SKM-1 treated with dmso at 0.1 percent for 144 hours (cell line): ENCODE measurements around the gene RIOK3.
"Not testable (repeated sequence)": the region's sequence is repeated elsewhere in the genome, so short reads cannot be mapped to it uniquely, and the experiment has no call there.

Source experiments
- DNase-seq: peaks from one replicate; lab custom pipeline; 2025; ENCODE audit not compliant: unreplicated experiment; lab: John Stamatoyannopoulos, UW

RIOK3 gene

DNA sequence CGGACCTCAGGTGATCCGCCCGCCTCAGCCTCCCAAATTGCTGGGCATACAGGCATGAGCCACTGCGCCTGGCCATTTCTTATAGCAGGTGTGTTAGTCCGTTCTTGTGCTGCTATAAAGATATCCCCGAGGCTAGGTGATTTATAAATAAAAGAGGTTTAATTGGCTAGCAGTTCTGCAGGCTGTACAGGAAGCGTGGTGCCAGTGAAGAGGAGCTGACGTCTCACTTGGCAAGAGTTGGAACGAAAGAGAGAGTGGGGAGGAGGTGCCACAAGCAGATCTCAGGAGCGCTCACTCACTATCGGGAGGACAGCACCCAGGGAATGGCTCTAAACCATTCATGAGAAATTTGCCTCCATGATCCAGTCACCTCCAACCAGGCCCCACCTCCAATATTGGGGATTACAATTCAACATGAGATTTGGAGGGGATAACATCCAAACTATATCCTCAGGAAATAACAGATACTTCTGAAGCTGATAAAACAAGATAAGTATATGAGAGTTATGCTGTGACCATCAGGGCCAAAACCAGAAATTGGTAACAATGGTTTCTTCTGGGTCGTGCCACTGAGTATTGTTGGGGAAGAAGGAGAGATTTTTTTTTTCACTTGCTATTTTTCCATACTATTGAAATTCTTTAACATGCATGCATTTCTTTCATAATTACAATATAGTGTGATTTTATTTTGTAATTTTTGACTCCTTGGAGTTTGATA lies 42.8 kb downstream of the RIOK3 start:
- DNase-seq, result no peak

DNA sequence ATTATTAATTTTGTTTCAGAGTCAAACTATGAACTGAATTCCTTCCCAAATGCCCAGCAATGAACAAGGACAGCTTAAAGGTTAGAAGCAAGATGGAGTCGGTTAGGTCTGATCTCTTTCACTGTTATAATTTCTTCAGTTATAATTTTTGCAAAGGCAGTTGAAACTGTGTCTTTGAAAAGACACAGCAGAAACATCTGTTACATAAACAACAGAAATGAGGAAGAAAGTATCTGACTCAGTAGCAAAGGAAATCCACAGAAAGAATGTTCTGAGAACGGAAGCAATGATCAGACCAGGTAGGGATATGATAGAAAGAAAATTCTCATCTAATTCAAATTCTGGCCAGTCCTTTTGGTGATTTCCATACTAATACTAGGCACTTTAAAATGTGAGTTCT lies 45.0 kb downstream of the RIOK3 start:
- DNase-seq, result peak; percentile 20

DNA sequence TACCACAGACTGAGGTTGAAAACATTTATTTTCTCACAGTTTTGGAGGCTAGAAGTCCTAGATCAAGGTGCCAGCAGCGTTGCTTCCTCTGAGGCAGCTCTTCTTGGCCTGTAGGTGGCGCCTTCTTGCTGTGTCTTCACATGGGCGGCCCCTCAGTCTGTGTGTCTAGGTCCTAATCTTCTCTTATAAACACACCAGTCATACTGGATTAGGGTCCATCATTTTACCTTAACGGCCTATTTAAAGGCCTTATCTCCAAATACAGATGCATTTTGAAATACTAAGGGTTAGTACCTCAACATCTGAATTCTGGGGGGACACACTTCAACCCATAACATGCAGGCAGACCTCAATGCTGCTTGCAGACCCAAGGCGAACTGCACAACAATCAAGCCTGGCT lies 45.8 kb downstream of the RIOK3 start:
- DNase-seq, result peak; percentile 74

DNA sequence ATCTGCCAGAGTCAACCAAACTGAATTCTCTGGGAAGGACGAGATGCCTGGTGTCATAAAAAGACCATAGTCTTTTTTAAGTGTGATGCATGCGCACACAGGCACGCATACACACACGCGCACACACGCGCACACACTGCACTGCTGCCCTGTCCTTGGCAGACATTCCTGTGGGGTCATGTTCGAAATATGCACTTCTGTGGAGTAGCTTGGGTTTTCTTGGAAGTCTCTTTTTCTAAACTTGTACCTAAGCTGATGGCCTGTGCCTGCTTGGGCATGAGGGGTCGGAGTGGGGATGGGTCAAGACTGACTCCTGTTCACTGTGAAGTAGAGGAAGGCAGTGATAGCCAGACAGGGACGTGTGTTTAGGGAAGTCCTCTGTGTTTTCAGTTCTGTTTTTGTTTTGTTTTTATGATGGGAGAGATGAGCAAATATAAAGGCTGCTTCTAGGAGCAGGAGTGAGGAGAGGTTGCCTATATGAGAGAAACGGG lies 46.2 kb downstream of the RIOK3 start:
- DNase-seq, result no peak

DNA sequence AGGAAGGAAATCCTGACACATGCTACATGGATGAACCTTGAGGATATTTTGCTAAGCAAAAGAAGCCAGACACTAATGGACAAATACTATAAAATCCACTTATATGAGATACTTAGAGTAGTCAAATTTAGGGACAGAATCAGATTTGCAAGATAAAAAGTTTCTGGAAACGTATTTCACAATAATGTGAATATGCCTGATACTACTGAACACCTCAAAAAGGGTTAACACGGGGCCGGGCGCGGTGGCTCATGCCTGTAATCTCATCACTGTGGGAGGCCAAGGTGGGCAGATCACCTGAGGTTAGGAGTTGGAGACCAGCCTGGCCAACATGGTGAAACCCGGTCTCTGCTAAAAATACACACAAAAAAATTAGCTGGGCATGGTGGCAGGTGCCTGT lies 48.5 kb downstream of the RIOK3 start:
- no peak for DNase-seq

DNA sequence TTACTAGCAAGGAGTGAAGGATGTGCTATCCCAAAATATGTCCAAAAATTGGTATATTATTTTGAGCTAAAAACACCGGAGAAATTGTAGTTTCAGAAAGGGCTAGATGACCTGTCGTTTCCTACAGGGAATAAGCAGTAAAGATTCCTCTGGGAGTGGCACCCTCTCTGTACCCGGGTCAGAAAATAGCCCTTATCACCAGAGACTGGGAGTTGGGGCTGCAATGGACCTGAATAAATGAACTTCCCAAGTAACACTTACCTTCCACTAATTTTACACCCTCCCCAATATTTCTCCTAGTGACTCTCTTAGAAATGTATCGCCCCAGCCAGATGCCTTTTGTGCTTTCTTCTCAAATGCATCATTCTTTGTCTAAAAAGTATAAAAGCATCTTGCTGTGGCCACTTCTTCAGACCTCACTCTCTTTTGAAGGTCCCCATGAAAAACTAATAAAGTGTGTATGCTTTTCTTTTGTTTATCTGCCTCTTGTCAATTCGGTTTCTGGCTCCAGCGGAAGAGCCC lies 49.5 kb downstream of the RIOK3 start:
- no peak for DNase-seq

DNA sequence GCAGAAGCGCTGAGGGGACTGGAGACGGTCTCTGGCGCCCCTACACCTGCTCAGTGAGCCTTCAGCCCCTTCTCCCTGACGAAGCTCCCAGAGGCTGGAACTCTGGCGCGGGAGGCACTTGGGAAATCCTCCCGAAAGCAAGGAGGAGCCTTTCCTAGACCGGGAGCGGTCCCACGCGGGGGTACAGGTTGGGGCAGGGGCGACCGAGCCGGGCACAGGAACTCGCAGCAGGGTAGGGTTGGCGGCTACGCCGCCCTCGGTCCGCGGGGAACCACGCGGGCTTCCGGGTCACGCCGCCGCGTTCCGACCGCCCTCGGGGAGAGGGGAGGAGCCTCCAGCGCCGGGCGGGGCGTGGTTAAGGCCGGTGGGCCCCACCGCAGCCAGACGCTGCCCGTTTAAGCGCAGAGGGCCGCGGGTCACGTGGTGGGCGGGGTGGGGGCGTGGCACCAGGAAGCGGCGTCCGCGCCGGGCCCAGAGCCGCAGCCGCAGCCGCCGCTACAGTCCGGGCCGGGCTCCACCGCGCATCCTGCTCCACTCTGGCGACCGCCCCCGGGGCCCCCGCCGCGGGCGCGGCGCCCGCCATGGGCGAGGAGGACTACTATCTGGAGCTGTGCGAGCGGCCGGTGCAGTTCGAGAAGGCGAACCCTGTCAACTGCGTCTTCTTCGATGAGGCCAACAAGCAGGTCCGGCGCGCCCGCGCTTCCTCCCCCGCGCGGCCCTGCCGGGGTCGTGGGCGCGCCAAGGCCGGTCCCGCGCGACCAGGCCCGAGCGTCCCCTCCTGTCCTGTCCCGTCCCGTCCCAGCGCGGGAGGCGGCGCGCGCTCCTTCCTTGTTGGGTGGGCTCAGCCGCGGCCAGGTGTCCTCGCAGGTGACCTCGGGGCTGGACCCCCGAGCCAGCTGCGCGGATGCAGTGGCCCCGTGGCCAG lies 50.2 kb downstream of the RIOK3 start, which contains the start of gene RMC1:
Gene RMC1, plus strand, starts transcription at position 474 of the 925 bp plus-strand sequence. Its CDS starts 108 bp downstream, at position 582.
- peak; percentile 82 for DNase-seq

DNA sequence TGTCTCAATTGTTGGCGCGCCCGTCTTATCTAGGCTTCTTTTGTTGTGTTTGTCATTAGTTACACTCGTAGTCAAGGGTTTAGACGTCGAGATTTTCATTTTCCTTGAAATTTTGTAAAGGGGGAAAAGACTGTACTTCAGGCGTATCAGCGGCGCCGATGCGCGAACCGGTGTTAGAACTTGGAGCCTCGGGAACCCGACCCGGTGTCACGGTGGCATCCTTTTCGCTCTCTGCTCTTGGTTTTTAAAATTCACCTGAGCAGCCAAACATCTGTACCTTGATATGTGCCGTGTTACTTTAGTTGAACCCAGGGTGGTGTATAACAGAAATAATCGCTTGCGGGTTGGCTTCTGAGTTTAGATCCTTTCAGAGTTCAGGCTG lies 50.9 kb downstream of the RIOK3 start:
- DNase-seq, result no peak

DNA sequence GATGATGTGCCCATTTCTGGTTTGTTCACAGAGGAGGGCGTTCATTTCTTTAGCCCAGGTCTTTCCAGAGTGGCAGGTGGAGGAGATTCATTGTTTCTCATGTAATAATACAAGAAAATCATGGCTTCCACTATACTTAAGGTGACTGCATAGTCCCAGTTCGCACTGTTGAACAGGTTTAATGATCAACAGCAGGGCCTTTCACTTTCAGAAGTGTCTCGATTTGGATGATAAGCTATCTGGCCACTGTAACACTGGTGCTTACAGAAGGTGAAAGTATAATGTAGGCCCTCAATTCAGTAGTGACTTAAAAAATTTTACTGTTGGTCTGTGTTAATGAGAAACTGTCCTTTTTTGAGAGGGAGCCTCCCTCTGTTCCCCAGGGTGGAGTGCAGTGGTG lies 51.6 kb downstream of the RIOK3 start:
- no peak for DNase-seq

DNA sequence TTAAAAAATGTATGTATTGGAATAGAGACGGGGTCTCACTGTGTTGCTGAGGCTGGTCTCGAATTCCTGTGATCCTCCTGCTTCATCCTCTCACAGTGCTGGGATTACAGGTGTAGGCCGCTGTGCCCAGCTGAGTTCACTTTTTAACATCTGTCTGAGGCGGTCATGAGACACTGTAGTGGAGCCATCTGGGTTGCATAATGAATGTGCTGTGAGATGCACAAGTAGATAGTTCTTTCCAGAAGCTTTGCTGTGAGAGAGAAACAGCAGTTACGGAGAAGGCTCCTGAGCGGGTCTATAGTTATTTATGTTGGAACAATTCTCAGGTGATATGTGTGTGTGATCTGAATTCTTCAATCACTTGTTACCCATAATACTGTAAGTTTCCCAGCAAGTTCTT lies 53.3 kb downstream of the RIOK3 start:
- no peak for DNase-seq

DNA sequence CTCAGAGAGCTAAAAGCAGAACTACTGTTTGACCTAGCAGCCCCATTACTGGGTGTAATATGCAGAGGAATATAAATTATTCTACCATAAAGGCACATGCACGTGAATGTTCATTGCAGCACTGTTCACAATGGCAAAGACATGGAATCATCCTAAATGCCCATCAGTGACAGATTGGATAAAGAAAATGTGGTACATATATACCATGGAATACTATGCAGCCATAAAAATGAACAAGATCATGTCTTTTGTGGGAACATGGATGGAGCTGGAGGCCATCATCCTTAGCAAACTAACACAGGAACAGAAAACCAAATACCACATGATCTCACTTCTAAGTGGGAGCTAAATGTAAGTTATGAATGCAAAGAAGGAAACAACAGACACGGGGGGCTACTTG lies 57.8 kb downstream of the RIOK3 start:
- not testable (repeated sequence) for DNase-seq

DNA sequence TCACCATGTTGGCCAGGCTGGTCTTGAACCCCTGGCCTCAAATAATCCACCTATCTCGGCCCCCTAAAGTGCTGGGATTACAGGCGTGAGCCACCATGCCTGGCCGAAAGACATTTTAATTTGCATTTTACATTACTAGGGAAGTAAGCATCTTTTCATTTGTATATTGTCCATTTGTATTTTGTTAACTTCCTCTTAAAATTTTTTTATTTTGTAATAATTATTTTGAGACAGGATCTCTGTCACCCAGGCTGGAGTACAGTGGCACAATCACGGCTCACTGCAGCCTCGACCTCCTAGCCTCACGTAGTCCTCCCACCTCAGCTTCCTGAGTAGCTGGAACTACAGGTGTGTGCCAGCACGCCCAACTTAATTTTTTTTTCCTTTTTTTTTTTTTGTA lies 59.1 kb downstream of the RIOK3 start:
- not testable (repeated sequence) for DNase-seq

DNA sequence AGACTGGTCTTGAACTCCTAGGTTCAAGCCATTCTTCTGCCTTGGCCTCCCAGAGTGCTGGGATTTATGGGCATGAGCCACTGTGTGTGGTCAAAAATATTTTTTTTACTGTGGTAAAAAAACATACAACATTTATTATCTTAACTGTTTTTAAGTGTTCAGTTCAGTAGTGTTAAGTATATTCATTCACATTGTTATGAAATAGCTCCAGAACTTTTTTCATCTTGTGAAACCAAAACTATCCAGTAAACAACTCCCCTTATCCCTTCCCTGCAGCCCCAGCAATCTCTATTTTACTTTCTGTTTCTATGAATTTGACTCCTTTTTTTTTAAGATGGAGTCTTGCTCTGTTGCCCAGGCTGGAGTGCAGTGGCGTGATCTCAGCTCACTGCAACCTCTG lies 59.6 kb downstream of the RIOK3 start:
- DNase-seq, result no peak

DNA sequence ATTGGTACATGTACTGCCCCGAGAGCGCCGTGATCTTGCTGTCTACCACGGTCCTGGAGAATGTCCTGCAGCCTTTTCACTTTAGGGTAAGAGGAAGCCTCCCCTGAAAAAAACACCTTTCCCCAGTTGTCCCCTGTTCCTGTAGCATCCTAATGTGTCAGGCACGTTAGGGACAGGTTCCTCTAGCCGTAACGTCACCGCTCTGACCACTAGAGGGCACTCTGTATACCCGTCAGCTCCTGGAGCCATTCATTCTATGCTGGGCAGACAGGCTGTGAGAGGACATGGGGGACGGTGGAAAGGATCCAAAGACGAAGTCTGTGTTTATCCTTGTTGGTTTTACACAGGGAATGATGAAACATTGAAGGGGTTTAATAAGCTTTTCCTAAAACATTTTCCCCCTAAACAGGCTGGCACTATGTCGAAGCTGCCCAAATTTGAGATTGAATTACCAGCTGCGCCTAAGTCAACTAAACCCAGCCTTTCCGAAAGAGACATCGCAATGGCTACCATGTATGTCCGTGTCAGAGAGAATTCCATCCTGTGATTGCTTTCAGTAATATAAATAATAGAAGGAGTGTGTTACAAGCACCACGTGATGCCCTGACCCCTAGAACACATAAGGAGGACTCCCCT lies 62.9 kb downstream of the RIOK3 start:
- peak; percentile 64 for DNase-seq

DNA sequence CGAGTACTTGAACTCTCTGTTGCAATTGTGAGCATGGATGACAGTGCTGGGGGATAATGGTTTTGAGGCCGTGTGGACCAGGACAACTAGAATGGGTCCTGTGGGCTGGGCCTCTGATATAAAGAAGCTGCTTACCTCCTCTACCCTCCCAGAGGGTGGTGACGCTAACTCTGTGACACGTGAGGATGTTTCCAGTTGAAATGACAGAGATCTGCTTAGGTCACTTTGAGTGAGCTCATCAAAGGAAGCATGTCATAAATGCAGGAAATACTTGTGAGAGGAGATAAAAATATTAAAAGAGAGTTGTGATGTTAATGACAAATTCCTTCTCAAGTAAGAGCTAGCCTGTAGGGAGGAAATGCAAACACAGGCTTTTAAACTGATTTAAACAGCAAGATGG lies 66.6 kb downstream of the RIOK3 start:
- no peak for DNase-seq

DNA sequence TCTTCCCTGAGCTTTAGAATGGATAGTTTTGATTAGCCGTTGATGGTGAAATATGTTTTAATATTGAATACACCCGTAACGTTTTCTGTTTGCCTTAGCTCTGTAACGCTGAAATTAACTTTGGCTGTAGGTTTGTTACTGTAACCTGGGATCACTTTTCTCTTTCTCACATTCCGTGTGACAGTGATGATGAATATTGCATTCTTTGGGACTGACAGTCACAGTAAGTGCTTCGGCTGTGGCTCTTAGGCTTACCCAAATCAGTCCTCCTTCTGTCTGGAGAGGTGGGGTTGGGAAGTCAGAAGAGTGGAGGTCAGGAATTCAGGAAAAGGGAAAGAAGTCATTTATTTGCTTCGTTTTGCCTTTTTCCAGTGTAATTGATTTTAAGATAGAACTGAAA lies 68.2 kb downstream of the RIOK3 start:
- no peak for DNase-seq

DNA sequence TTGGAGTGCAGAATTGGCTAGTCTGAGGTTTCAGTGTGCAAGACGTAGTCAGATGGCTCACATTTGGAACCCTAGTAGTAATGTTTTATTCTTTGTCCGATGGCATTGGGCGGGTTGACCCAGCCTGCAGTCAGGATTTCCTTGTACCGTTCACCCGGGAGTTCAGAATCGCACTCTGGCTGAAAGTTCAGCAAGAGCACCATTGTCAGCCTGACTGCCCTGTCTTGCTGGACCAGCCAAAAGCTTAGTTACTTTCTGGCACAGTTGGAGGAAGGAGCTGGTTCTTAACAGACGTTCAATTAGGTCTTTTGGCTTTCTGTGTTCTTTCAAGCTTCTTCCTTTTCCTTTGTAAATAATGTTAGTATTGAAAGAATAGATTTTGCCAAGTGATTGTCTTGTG lies 68.8 kb downstream of the RIOK3 start:
- DNase-seq, result no peak

DNA sequence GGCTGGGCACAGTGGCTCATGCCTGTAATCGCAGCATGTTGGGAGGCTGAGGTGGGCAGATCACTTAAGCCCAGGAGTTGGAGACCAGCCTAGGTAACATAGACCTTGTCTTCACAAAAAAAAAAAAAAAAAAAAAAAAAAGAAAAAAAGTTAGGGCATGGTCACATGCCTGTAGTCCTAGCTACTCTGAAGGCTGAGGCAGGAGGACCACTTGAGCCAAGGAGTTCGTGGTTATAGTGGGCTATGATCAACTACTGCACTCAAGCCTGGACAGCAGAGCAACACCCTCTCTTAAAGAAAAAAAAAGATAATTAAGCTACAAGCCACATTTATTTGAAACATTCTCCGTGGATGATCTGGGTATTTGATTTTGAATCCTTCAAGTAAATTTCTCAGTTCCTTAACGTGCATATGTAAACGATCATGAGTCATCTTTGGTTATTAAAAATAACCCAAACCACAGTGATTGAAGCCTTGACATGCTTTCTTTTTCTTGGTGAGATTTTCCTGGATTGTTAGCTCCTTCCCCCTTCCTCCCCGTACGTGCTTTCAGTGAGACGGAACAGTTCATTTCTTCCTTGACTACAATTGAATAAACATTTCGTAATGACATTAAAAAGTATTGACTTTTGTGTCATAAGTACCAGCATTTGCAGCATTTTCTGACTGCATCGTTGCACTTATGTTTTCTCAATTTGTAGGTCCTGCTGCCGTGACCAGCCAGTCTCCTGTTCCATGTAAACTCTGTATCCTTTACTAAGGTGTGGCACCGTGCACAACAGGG lies 70.5 kb downstream of the RIOK3 start:
- DNase-seq, result no peak

DNA sequence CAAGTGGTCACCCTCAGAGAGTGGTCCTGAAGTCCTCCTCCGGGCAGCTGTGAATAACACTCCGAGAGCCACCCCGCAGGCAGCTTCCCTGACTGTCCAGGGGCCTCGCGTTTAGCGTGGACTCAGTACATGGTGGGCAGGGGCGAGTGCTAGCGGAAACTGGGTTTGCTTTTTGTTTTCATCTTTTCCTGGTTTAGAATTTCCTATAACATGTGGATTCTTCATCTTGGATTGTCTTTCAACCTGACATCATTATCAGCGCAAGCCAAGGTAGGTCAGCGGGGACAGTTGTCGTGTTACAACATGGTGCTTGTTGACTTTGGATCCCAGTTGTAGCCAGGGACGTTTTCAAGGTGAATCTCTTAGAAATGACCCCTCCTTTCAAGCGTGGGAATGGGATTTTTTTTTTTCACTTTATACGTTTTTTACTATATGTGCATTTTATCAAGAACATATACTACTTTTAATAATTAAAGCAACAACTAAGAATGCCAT lies 71.2 kb downstream of the RIOK3 start:
- DNase-seq, result no peak

DNA sequence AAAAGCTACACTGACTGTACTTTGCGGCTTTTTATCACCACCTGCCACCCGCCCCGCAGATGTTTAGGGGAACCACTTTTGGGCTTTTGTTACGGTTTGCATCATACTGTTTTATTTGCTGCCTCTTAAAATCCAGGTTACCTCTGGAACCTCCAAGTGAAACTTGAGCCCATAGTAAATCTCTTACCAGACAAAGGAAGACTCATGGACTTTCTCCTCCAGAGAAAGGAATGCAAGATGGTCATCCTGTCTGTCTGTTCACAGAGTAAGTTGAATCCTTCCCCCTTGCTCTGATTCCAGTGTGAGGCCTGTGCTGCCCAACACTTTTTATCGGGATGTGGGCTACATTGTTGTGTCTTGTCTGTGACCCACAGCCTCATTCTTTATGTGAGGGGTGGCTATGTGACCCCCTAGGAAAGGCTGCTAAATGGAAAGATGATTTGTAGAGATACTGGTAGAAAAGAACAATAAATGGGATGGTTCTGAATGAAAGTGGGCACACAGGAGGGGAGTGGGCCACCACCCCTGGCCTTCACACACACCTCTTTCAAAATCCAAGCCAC lies 73.5 kb downstream of the RIOK3 start:
- DNase-seq, result no peak
